GM12873 (cell line): Measurements from ENCODE around the gene CACNA1I.

Experiments
- TF ChIP-seq, protein P1 (sequence below): IDR thresholded peaks from 2 replicates; pipeline ENCODE4 v1.5.1; 2012; ENCODE audit warnings: low read depth, mild to moderate bottlenecking, moderate library complexity, low read length, control low read depth; ENCODE audit not compliant: insufficient read depth; ENCODE audit errors: missing control alignments

CACNA1I gene

DNA sequence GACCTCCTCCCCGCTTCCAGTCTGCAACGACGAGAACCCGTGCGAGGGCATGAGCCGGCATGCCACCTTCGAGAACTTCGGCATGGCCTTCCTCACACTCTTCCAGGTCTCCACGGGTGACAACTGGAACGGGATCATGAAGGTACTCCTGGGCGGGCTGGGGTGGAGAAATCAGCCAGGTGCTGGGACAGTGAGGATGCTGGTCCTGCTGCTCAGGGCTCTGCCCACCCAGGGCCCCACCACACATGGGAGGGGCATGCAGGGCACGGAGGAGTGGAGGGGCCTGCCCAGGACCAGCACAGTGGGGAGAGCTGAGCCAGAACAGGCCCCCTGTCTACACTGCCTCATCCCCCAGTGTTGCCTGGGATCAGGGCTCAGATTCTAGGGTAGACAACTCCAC lies 107.4 kb downstream of the CACNA1I start:
- TF ChIP-seq, protein P1, sequence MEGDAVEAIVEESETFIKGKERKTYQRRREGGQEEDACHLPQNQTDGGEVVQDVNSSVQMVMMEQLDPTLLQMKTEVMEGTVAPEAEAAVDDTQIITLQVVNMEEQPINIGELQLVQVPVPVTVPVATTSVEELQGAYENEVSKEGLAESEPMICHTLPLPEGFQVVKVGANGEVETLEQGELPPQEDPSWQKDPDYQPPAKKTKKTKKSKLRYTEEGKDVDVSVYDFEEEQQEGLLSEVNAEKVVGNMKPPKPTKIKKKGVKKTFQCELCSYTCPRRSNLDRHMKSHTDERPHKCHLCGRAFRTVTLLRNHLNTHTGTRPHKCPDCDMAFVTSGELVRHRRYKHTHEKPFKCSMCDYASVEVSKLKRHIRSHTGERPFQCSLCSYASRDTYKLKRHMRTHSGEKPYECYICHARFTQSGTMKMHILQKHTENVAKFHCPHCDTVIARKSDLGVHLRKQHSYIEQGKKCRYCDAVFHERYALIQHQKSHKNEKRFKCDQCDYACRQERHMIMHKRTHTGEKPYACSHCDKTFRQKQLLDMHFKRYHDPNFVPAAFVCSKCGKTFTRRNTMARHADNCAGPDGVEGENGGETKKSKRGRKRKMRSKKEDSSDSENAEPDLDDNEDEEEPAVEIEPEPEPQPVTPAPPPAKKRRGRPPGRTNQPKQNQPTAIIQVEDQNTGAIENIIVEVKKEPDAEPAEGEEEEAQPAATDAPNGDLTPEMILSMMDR, result no peak

- TF ChIP-seq, protein P1, result no peak
These were observed 108.4 kb downstream of the CACNA1I start for GRCh38 chr22:39678862-39679490.

- TF ChIP-seq, protein P1, result no peak
These were observed 109.1 kb downstream of the CACNA1I start for GRCh38 chr22:39679652-39680051.

GRCh38 chr22:39680486-39680885 lies 109.9 kb downstream of the CACNA1I start:
- TF ChIP-seq, protein P1, result no peak

DNA sequence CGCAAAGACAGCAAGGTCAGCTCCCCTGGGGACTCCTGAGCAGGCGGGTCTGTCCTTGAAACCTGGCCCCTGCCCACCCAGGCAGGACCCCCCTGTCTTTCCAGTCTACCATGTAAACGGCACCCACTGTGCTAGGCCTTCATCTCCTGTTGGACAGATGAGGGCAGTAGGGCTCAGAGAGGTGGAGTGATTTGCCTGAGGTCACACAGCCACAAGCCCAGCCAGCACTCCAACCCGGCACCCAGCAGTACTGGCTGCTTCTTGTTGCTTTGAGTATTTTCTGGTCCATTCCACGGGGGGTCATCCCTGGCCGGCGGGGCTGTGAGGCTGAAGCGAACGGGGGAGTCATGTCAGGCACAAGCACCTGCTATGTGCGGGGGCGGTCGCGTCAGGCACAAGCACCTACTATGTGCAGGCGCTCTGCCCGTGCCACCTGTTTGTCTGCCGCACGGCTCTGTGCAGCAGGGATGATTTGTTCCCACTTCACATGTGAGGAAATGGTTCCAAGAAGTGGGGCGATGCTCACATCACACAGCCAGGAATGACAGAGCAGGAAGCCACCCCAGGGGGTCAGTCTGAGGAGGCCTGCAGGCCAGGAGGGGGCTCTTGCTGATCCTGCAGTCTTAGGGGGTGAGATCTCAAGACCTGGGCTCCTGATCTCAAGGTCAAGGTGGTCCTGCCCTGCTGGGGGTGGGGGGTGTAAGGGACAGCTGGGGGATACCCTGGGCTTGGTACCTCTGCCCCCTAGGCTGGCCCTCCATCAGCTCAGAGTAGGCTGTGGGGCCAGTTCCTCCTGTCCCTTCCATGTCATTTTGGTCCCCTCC lies 110.7 kb downstream of the CACNA1I start:
- TF ChIP-seq, protein P1, result no peak

DNA sequence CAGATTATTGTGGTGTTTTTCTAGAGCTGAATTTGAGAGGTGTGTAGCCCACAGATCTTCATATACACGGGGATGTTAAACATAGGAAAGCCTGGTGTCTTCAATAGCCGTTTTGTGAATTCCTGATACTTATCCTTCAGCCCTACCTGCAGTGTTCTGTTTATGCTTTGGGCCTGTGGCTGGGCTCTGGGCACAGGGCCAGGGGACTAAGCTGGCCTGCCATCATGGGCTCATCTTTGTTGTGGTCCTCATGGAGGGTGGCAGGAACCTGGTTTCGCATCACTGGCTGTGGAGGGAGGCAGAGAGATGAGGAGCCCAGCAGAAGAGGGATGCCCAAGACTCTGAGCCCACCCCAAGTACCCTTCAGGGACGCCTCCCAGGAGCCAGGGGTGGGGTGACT lies 112.4 kb downstream of the CACNA1I start:
- TF ChIP-seq, protein P1, result no peak

- TF ChIP-seq, protein P1, result no peak
These were observed 113.1 kb downstream of the CACNA1I start for GRCh38 chr22:39683639-39684038.
